ENCODE measurements around the gene GPR141. TPM values are rescaled to one million over a fixed set of nuclear protein-coding genes. Genes with fewer than 3 reads are reported as not detected.

The GPR141 gene
- polyA plus RNA-seq, 3 donors = 0.09 to 0.83 (median 0.56) TPM

DNA sequence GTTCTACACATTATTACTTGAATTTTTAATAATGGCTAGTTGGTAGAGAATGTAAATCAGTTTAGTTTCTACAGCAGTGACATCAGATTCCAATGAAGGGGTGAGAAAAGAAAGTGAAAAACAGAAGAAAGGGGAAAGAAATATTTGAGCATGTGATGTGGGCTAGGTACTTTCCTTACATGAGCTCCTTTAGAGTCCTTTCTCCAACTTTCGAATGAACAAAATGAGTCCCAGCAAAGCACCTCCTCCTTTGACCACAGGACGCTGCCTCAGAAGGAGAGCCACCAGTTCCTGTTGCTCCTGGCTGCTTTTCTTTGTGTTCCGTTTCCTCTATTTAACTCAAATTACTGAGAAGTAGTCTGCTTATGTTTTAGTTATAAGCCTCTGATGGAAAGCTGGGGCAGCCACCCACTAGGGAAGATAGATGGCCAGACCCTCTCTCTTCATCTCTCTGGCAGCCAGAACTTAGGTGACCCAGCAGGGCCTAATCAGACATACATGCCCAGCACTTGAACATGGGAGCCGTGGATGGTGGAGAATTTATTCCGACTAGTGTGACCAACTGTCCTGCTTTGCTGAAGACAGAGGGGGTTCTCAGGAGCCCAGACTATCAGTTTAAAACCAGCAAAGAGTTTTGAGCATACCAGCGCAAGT is 82.4 kb downstream of the GPR141 start:
- H3K27ac ChIP-seq (ENCODE audit: low read depth, low read length) = no peak overlapping the region
- 65 to 73% (median 68%) methylated on average over 6 of the region's 6 CpGs for WGBS, 3 donors

DNA sequence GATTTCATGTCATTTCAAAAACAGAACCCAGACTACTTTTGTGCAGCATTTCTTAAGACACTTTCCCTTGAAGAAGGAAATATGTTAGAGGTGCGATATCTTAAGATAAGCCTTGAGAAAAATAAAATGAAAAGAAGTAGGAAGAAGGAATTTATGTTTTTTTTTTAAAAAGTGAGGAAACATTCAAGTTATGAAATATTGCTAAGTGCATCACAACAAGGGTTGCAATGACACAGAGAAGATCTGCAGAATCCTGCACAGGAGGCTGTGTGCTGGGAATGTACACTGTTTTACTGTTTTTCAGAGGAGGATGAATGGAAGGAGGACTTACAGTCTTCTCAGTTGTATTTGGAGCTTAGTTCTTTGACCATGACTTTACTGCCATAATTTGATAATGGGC is 85.0 kb downstream of the GPR141 start:
- 66 to 82% (median 66%) methylated on average over 1 of the region's 1 CpG for WGBS, 3 donors
- no peak overlapping the region for H3K27ac ChIP-seq (ENCODE audit: low read depth, low read length)

DNA sequence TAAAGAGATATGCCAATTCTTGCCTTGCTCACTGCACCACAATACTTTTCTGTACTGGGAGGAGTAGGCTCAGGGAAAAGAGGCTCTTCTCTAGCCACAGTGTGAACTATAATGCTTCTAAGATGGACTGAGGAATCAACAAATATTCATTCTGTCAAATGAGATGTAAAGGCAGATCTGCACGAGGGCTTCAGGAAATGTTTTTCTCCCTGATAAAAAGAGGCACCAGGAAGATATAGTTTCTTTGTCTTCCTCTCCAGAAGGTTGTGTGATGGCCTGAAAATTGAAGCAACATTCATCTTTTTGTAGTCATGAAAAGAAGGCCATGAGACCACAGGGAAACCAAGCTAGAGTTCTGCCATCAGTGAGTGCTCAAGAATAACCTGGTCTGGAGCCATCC is 85.7 kb downstream of the GPR141 start:
- 27 to 35% (median 31%) methylated on average over 1 of the region's 1 CpG for WGBS, 3 donors

DNA sequence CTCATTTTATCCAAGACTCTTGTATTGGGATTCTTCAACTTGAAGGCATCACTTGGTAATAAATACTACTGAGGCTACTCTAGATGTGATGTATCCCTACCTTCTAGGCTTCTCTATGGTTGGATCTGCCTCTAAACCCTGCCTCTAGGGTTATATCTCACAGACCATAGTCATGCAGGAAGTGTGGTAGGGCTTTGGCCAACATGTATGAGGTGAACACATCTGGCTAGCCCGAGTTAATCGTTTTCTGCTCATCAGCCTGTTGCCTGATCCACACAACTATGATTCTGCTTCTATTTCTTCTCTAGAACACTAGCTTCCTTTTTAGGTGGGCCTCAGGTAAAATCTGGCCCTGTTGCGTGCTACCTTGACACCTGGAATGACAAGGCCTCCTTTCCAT is 86.2 kb downstream of the GPR141 start:
- H3K27ac ChIP-seq (ENCODE audit: low read depth, low read length) = no peak overlapping the region

More for the DNA sequence above, 85.7 kb downstream of the GPR141 start:
- no peak overlapping the region for H3K27ac ChIP-seq (ENCODE audit: low read depth, low read length)

DNA sequence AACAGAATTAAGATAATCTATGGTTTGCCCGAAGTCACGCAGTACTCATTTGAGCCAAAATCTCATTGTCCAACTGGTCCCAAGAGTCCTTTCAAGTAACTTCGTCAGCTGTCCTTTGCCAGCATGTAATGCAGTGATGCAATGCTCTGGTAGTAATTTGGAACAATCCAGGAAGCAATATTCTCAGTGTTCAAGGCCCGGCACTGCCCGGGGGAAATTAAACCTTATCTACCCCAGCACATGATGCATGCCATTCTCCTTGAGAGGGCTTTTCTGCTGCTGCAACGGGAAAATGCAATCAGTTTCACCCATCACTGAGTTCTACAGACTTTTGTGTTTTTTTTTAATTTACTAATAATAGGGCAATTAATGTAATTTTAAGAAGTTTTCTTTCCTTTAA is 87.3 kb downstream of the GPR141 start:
- H3K27ac ChIP-seq (ENCODE audit: low read depth, low read length) = no peak overlapping the region
- WGBS, 3 donors = 44 to 69% (median 59%) methylated on average over 6 of the region's 6 CpGs

More for the DNA sequence above, 86.2 kb downstream of the GPR141 start:
- 86 to 93% (median 87%) methylated on average over 3 of the region's 3 CpGs for WGBS, 3 donors

DNA sequence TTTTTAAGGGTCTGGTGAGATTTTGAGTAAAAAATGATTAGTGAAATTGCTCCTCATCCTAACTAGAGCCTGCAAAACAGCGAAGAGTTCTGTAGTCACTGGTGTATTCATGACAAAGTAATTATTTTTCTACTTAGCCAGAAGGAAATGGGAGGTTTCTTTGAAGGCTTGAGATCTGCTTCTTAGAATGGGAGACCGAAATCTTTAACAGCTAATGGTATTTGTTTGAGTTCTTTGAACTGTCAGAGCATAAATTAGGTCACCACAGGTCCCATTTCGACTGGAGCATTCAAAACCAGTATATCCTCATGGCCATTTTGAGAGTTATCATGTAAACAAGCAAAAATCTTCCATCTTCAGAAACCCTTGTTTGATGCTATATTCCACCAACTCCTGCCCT is 87.8 kb downstream of the GPR141 start:
- H3K27ac ChIP-seq (ENCODE audit: low read depth, low read length) = no peak overlapping the region
- WGBS, 3 donors = 49 to 63% (median 62%) methylated on average over 3 of the region's 3 CpGs

DNA sequence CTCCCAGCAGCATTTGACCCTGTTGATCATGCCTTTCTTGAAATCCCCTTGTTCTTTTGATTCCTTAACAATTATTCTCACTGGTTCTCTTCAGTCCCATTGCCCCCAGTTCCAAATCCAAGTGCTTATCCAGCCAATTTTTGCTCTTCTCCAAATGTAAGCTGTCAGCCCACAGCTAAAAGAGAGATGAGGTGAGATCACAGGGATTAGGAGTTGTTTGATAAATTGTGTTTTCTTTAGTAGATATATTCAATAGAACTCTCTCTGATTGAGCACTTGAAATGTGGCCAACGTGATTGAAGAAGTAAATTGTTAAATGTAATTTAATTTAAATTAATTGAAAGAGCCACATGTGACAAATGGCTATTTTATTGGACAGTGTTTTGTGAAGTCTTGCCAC is 88.2 kb downstream of the GPR141 start:
- H3K27ac ChIP-seq (ENCODE audit: low read depth, low read length) = no peak overlapping the region
- WGBS, 3 donors = 25 to 83% (median 79%) methylated on average over 1 of the region's 1 CpG

DNA sequence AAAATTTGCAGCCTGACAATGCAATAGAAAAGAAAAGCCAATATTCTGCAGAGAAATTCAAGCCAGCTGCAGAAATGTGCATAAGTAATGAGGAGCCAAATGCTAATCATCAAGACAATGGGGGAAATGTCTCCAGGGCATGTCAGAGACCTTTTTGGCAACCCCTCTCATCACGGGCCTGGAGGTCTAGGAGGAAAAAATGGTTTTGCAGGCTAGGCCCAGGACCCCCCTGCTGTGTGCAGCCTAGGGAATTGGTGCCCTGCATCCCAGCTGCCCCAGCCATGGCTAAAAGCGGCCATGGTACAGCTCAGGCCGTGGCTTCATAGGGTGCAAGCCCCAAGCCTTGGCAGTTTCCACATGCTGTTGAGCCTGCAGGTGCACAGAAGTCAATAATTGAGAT is 92.4 kb downstream of the GPR141 start:
- H3K27ac ChIP-seq (ENCODE audit: low read depth, low read length) = no peak overlapping the region
- WGBS, 3 donors = 63 to 77% (median 73%) methylated on average over 3 of the region's 3 CpGs

DNA sequence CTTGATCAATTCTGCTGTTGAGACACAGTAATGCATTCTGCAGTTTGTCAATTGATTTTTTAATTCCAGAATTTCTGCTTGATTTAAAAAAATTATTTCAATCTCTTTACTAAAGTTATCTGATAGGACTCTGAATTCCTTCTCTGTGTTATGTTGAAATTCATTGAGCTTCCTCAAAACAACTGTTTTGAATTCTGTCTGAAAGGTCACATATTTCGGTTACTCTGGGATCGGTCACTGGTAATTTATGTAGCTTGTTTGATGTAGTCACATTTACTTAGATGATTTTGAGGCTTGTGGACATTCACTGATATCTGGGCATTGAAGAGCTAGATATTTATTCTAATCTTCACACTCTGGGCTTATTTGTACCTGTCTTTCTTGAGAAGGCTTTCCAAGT is 97.6 kb downstream of the GPR141 start:
- H3K27ac ChIP-seq (ENCODE audit: low read depth, low read length) = no peak overlapping the region
- 60 to 83% (median 78%) methylated on average over 2 of the region's 2 CpGs for WGBS, 3 donors

DNA sequence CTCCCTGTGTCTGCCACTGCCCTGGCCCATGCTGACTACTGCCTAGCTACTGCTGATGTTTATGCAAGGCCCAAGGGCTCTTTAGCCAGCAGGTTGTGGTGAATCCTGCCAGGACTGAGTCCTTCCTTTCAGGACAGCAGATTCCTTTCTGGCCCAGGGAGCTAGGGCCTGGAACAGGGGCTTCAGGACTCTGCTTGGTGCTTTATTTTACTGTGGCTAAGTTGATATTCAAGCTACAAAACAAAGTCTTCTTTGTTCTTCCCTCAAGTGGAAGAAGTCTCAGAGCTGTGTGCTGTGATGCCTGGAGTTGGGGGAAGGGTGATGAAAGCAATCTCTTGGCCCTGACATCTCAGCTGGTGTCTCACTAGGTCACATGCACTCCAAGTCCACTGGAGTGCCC is 98.6 kb downstream of the GPR141 start:
- H3K27ac ChIP-seq (ENCODE audit: low read depth, low read length) = no peak overlapping the region

DNA sequence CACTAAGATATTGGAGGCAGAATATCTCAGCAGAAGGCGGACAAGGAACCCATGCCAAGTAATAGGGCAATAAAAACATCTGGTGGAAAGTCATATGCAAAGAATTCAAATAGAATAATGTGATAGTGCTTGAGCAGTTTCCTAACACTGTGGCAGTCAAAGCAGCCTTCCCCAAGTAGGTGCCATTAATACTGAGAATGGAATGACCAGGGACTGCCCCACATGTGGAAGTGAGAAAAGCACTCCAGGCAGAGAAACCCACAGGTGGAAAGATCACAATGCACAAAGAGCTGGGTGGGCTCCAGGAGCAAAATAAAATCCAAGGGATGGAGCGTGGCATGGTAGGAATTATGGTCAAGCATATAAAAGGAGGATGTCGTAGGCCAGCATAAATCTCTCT is 100.4 kb downstream of the GPR141 start:
- 63 to 73% (median 70%) methylated on average over 3 of the region's 3 CpGs for WGBS, 3 donors
- H3K27ac ChIP-seq (ENCODE audit: low read depth, low read length) = no peak overlapping the region

DNA sequence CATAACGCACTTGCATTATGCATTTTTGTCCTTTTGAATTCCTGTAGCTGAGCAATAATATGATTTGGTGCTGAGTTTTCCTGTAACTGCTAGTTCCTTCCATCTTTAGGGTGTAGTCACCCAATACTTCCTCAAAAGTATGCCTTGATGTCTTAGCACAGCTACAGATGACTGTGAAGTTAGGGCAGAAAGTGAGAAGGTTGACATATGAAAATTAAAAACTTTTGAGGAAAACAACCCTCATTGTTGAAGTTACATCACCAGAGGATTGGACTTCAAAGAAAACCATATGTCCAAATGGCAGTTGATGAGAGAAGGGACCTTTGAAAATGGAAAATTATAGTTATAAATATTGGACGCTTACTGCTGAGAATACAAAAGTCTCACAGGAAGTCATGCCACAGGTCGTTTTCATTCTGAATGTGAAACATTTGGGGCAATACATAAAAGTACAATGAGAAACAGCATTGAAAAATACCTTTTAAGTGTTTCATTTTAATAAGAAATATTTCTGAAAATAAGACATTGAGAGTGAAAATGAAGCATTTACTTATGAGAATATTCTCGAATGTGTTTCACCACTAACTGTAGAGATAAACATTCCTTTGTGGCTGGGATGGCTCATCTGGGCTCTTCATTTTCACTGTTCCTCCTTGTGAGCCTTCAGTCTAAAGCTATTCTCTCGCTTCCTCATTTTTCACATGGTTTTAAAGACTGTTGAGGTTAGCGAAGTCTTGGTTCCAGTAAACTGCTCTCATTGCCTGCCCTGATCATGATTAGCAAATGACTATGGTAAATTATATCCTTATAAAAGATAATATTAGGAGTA is 103.4 kb downstream of the GPR141 start:
- WGBS, 3 donors = 48 to 70% (median 56%) methylated on average over 6 of the region's 6 CpGs
- no peak overlapping the region for H3K27ac ChIP-seq (ENCODE audit: low read depth, low read length)

Other genes with a start within 250 kb of the GPR141 start
- gene ELMO1, start 234.9 kb upstream of the GPR141 start, polyA plus RNA-seq = 10 to 100 TPM in 2 of 3 donors, 1 to 10 TPM in 1; 3.4 to 22.4 (median 13.9) TPM
- gene NME8, start 164.8 kb downstream of the GPR141 start, polyA plus RNA-seq = under 1 TPM in 1 of 3 donors, not detected in 2; 0.31 TPM
- gene SFRP4, start 233.1 kb downstream of the GPR141 start, polyA plus RNA-seq = 1 to 10 TPM in 2 of 3 donors, under 1 TPM in 1; 0.47 to 5.2 (median 3.0) TPM
- gene EPDR1, start 236.9 kb downstream of the GPR141 start, polyA plus RNA-seq = 10 to 100 TPM in 2 of 3 donors, 1 to 10 TPM in 1; 6.7 to 14.1 (median 11.0) TPM

All from adipose tissue (tissue), 3 donors.